ENCODE data around the gene SYNCRIP.

- TF ChIP-seq CTCF (conservative IDR thresholded peaks at IDR 0.05) (no peak), ZFX (IDR thresholded peaks at IDR 0.05) (no peak)
Observed at GRCh38 chr6:85592033-85592432, 50.7 kb downstream of the SYNCRIP start.

Measured in C4-2B (cell line).